ENCODE measurements around the gene CACNA2D2.

CACNA2D2 gene

DNA sequence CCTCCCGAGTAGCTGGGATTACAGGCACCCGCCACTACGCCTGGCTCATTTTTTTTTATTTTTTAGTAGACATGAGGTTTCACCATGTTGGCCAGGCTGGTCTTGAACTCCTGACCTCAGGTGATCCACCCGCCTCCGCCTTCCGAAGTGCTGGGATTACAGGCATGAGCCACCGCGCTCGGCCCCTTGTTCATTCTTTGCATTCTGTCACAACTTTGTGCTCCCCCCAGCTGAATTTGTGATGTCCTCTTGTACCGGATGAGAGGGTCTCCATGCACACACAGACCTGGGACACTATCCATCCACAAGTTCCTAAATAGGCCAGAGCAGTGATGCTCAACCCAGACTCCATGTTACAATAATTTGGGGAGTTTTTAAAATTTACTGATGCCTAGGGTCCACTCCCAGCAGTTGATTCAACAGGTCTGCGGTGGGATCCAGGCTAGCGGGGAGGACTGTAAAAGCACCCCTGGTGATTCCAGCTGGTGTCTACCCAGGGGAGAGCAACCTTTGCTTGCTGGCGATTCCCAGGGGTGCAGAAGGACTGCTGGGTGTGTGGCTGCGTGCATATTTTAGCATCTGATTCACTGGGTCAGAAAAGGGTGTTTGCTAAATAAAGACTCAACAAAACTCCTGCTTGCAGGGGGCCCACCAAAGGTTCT lies 163.8 kb downstream of the CACNA2D2 start:
- TF ChIP-seq CTCF (IDR thresholded peaks at IDR 0.05; ENCODE audit: low read length, missing control alignments): no peak
- DNase-seq (ENCODE audit: low read depth): peak; percentile 41
- H3K4me3 ChIP-seq (replicated peaks; ENCODE audit: low read depth, low read length): peak overlapping the region; percentile 43

DNA sequence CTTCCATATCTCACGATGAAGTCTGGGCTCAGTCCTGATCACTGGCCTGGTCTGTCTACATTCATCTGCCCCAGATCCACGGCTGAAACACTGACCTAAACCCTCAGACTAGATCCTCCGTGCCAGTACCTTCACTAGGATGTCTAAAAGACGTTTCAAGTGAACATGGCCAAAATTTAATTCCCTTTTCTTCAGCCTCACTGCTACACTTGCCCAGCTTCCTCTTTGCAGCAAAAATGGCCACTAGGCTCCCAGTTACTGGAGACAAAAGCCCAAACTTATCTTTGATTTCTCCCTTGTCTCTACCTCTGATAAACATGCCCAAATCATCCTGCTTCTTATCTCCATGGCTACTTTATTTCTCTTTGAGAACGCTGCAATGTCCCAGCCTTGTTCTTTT lies 164.5 kb downstream of the CACNA2D2 start:
- no peak for DNase-seq (ENCODE audit: low read depth)
- TF ChIP-seq CTCF (IDR thresholded peaks at IDR 0.05; ENCODE audit: low read length, missing control alignments): no peak
- no peak overlapping the region for H3K4me3 ChIP-seq (replicated peaks; ENCODE audit: low read depth, low read length)

DNA sequence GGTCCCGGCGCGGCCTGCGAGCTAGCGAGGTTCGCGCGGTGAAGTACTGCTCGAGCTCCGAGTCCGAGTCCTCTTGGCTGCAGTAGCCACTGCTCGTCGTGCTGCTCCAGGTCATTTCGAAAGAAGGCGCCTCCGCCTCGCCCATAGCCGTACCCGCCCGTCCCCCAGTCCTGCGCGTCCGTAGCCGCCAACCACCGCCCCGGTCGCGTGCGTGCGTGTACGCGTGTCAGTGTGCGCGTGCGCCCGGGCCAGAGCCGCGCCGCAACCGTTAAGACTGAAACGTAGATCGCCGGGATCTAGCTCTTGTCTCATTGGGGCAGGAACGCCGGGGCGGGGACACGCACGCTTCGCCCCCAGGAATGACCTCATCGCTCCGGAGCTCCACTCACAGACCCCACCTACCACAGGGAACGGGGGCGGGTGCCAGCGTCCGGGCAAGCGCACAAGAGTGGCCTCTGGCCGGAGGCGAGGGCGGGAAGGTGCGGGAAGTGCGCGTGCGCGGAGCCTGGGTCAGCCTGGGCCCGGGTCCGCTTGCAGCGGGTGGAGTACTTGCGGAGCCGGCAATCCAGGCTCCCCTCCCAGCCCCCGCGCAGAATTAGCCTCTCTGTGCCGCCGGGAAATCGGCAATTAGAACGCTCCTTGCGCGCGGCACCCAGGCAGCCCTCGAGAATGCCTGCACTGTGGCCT lies 166.1 kb downstream of the CACNA2D2 start:
- peak overlapping the region; percentile 94 for H3K4me3 ChIP-seq (replicated peaks; ENCODE audit: low read depth, low read length)
- TF ChIP-seq CTCF (IDR thresholded peaks at IDR 0.05; ENCODE audit: low read length, missing control alignments): no peak
- DNase-seq (ENCODE audit: low read depth): peak; percentile 100

GRCh38 chr3:50336452-50337174 lies 166.8 kb downstream of the CACNA2D2 start:
- no peak for DNase-seq (ENCODE audit: low read depth)
- H3K4me3 ChIP-seq (replicated peaks; ENCODE audit: low read depth, low read length): peak overlapping the region; percentile 94
- no peak for TF ChIP-seq CTCF (IDR thresholded peaks at IDR 0.05; ENCODE audit: low read length, missing control alignments)

DNA sequence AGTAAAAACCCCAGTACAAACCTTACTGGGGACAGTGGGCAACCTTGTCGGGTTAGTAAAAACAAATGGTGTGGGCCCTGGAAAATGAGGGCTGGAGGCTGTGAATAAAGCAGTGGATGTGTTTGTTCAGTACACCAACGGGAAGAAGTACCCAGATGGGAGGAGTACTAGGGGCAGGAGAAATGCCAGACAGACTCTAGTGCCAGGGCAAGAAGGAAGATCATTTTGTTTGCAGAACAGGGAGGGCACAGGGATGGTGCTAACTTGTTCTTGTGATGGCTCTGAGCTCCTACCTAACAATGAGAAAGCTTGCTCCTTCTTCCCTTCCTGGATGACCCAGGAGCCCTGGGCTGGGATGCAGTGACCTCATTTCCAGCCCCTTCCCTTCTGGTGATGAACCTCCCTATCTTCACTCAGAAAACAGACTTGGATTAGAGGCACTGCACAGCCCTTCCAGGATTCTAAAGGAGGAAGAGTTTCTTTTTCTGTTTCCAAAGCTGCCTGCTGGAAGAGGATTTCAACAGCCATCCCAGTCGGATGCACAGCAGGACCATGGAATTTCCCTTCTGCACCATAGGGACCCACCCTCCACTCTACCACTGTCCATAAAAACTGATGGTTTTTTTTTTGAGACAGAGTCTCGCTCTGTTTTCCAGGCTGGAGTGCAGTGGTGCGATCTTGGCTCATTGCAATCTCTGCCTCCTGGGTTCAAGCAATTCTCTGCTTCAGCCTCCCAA lies 168.9 kb downstream of the CACNA2D2 start:
- no peak for TF ChIP-seq CTCF (IDR thresholded peaks at IDR 0.05; ENCODE audit: low read length, missing control alignments)
- DNase-seq (ENCODE audit: low read depth): no peak
- H3K4me3 ChIP-seq (replicated peaks; ENCODE audit: low read depth, low read length): peak overlapping the region; percentile 10

DNA sequence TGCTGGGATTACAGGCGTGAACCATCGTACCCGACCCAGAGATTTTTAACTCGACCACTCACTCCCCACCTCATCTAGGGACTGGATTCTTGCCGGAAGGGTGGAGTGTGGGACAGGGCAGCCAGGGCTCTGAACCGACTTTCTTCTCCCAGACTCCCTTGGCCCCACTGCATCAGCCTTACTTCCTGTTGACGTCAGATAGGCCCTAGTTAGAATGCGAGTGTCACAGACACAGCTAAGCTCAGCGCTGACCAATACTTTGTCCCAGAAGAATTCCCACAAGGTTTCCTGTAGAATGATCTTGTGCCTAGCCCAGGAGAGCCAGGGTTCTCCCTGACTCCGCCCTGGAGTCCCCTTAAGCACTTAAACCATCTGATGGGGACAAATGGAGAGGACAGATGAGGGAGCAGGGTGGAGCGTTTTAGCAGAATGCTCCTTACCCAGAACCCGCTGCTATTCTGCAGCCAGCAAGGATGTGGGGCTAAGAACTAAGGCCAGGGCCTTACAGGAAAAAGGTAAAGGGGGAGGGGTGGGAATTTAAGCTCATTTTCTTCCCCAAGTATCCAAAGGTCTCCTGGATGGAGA lies 169.6 kb downstream of the CACNA2D2 start:
- peak; percentile 94 for DNase-seq (ENCODE audit: low read depth)
- no peak for TF ChIP-seq CTCF (IDR thresholded peaks at IDR 0.05; ENCODE audit: low read length, missing control alignments)
- no peak overlapping the region for H3K4me3 ChIP-seq (replicated peaks; ENCODE audit: low read depth, low read length)
